Right lobe of liver (tissue), 6 donors: ENCODE measurements around the gene ZNF655. TPM values are rescaled to one million over a fixed set of nuclear protein-coding genes. Genes with fewer than 3 reads are reported as not detected.

ENCODE experiments used
- ATAC-seq, 4 donors: fragments of 200-7000 bp; cut with Tn5 transposase; one replicate each; pipeline ENCODE4 v1.9.1; 2020; ENCODE audit warnings: mild to moderate bottlenecking in 4 of 4, moderate library complexity in 4 of 4
- DNase-seq, 3 donors: peaks; one replicate each; pipeline ENCODE4 v3.0.0-alpha.2; 2020
- H3K27ac ChIP-seq, 3 donors: fragments of 200-600 bp; one replicate each; pipeline ENCODE4 v1.8.0; 2022
- H3K27me3 ChIP-seq, 2 donors: fragments of 200-600 bp; one replicate each; pipeline ENCODE4 v1.8.0; 2022
- H3K36me3 ChIP-seq, 4 donors: fragments of 200-600 bp; sonication (generic) in 1 of 4; one replicate each; pipeline versions ENCODE4 v1.5.1 to v1.8.0; 2017 to 2022; ENCODE audit warnings: control low read depth in 1 of 4
- H3K4me1 ChIP-seq, 4 donors: fragments of 200-600 bp; sonication (generic) in 1 of 4; one replicate each; pipeline versions ENCODE4 v1.5.1 to v1.8.0; 2017 to 2022; ENCODE audit warnings: control low read depth in 1 of 4
- H3K4me3 ChIP-seq, 3 donors: fragments of 200-600 bp; one replicate each; pipeline ENCODE4 v1.8.0; 2022
- H3K9me3 ChIP-seq, 4 donors: fragments of 200-600 bp; sonication (generic) in 1 of 4; one replicate each; pipeline versions ENCODE4 v1.5.1 to v1.8.0; 2017 to 2022; ENCODE audit warnings: control low read depth in 1 of 4
- POLR2A ChIP-seq: fragments of 450-650 bp; IDR thresholded peaks from one replicate; pipeline ENCODE4 v1.6.1; 2017; ENCODE audit warnings: antibody characterized with exemption, mild to moderate bottlenecking
- WGBS: methylation state at CpG from one replicate; pipeline ENCODE4 v1.1.6; 2018; ENCODE audit warnings: low coverage, low lambda C conversion rate; ENCODE audit not compliant: insufficient coverage; ENCODE audit errors: missing lambda C conversion rate; 5-methylcytosine and 5-hydroxymethylcytosine counted together
- intact Hi-C, 2 donors: fragments of 100-400 bp; cut with DNase I; formaldehyde crosslinking; loops; one replicate each; pipeline versions ENCODE4 v1.11.2 to v1.14.1; 2022
- total RNA-seq, 6 experiments: library from RNA; depleted of rRNA in 2 of 6; stranded (reverse); fragments of >200 nt in 2 of 6; fragmentation: NEBNext Ultra II Directional in 3 of 6; extraction: Animal tissue kit (Norgen Biotek cat#: 25700) in 3 of 6; gene quantifications; one replicate each; pipeline versions ENCODE4 v1.1.0 to v1.2.4, GENCODE V29; 2016 to 2023
- TF ChIP-seq, protein P1 (sequence below), 4 donors: fragments of 200-600 bp in 3 of 4; fragments of 450-650 bp in 1 of 4; IDR thresholded peaks; one replicate each; pipeline versions ENCODE4 v1.5.1 to v1.8.0; 2016 to 2022; ENCODE audit warnings: antibody characterized with exemption in 4 of 4, mild to moderate bottlenecking in 2 of 4
- donor health status: DM: no; HTN: yes; CAD: no.
- donor health status: DM: no; HTN: no; CAD: no.
- donor health status: DM: no; HTN: no; CAD: no.
- donor health status: DM: no; HTN: yes; CAD: no.
- donor health status: DM: no; HTN: yes; CAD: no.

The ZNF655 gene
- total RNA-seq, 6 experiments from 2014 or later = 21.5 to 44.4 (median 26.0) TPM

DNA sequence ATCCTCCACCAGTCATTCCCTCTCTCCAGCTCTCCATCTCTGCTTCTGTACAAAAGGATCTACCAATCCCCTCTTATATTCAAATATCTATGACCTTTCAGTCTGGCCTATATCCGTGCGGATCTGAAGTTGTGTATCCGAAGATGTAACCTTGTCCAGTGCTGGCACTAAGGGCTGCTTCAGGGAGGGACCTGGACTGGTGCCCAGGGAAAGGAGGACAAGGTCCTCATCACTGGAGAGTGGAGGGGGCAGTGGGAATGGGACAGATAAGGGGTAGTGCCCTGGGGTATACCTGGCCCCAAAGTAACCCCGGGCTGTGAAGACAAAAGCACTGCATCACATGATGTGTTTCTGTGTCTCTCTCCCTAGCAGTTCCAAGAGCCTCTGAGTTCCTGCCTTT is 41.4 kb downstream of the ZNF655 start:
- H3K9me3 ChIP-seq = no peaks in the 10 kb centered on the region
- DNase-seq (no peak), ATAC-seq (no peak)
- H3K4me3 ChIP-seq = no peak overlapping the region
- no peaks in the 10 kb centered on the region for H3K36me3 ChIP-seq
- TF ChIP-seq, protein P1, sequence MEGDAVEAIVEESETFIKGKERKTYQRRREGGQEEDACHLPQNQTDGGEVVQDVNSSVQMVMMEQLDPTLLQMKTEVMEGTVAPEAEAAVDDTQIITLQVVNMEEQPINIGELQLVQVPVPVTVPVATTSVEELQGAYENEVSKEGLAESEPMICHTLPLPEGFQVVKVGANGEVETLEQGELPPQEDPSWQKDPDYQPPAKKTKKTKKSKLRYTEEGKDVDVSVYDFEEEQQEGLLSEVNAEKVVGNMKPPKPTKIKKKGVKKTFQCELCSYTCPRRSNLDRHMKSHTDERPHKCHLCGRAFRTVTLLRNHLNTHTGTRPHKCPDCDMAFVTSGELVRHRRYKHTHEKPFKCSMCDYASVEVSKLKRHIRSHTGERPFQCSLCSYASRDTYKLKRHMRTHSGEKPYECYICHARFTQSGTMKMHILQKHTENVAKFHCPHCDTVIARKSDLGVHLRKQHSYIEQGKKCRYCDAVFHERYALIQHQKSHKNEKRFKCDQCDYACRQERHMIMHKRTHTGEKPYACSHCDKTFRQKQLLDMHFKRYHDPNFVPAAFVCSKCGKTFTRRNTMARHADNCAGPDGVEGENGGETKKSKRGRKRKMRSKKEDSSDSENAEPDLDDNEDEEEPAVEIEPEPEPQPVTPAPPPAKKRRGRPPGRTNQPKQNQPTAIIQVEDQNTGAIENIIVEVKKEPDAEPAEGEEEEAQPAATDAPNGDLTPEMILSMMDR (IDR thresholded peaks at IDR 0.05) = no peak
- no peak for TF ChIP-seq POLR2A
- WGBS = 80% methylated on average over 4 of the region's 4 CpGs
- H3K4me1 ChIP-seq = no peaks in the 10 kb centered on the region
- no peak overlapping the region for H3K27ac ChIP-seq
- H3K27me3 ChIP-seq = no peaks in the 10 kb centered on the region
- intact Hi-C loops = no loop called here

DNA sequence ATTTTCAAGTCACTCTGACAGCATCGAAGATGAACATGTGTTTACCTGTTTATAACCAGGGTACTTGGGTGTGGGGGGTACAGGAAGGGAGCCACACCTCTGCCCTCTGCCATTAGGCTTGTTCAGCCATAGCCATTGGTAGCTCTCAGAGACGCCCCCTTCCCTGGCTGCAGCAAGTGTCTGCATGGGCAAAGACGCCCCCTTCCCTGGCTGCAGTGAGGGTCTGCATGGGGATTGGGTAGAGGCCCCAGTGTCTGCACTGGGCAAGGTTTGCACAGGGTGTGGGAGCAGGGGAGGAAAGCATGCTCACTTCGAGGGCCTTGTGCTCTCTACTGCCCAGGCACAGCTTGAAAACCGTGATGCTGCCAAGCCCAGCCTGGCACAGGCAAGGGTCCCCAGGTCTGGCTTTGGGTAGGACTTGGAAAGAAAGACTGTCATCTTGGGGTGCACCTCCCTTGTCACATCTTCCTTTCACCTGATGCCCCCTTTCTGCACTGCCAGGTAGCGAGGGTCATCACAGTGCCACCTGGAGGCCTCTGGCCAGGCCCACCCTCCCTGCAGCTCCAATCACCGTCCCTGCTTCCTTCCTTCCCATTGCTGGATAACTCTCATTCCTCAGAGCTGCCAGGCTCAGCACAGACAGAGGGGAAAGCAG is 43.3 kb downstream of the ZNF655 start:
- Histone ChIP-seq H3K27ac (no peak overlapping the region), H3K27me3 (no peaks in the 10 kb centered on the region), H3K9me3 (no peaks in the 10 kb centered on the region), H3K4me1 (no peaks in the 10 kb centered on the region), H3K36me3 (no peaks in the 10 kb centered on the region), H3K4me3 (no peak overlapping the region)
- DNase-seq (no peak), ATAC-seq (no peak)
- TF ChIP-seq POLR2A = no peak
- TF ChIP-seq, protein P1 (IDR thresholded peaks at IDR 0.05) = no peak
- WGBS = 86% methylated on average over 3 of the region's 7 CpGs
- intact Hi-C loops = no loop called here

DNA sequence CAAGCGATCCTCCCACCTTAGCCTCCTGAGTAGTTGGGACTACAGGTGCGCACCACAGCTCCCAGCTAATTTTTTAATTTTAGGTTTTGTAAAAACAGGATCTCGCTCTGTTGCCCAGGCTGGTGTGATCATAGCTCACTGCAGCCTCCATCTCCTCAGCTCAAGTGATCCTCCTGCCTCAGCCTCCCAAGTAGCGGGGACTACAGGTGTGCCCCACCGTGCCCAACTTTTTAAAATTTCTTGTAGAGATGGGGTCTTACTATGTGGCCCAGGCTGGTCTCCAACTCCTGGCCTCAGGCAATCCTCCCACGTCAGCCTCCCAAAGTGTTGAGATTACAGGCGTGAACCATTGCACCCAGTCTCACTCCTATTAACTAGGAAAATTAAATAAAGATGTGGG is 47.1 kb downstream of the ZNF655 start:
- no peaks in the 10 kb centered on the region for H3K27me3 ChIP-seq
- no peak for DNase-seq
- H3K27ac ChIP-seq = no peak overlapping the region
- H3K4me3 ChIP-seq = no peak overlapping the region
- H3K36me3 ChIP-seq = no peaks in the 10 kb centered on the region
- intact Hi-C loops = no loop called here
- TF ChIP-seq, protein P1 (IDR thresholded peaks at IDR 0.05) = no peak
- TF ChIP-seq POLR2A = no peak
- no peak for ATAC-seq
- H3K9me3 ChIP-seq = no peaks in the 10 kb centered on the region
- WGBS = 84% methylated on average over 7 of the region's 7 CpGs
- no peaks in the 10 kb centered on the region for H3K4me1 ChIP-seq

DNA sequence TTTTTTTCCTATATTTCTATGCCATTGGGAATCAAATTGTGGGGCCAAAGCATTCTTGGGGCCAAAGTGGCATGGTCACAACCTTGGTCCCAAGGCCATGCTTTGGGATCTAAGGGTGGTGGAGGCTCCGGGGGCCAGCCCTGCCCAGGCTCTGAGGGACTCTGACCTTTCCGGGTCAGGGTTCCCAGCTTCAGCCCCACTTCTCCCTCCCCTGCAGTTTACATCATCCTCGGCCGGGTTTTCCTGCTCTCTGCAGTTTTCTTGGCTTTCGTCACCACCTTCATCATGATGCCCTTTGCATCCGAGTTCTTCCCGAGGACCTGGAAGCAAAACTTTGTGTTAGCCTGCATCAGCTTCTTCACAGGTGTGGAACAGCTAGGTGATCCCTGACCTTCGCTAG is 48.1 kb downstream of the ZNF655 start:
- H3K4me3 ChIP-seq = no peak overlapping the region
- no peak for ATAC-seq

More for the DNA sequence above, 48.1 kb downstream of the ZNF655 start:
- Histone ChIP-seq H3K27me3 (no peaks in the 10 kb centered on the region), H3K36me3 (no peaks in the 10 kb centered on the region), H3K27ac (no peak overlapping the region), H3K9me3 (no peaks in the 10 kb centered on the region), H3K4me1 (no peaks in the 10 kb centered on the region)
- DNase-seq = no peak
- 68% methylated on average over 8 of the region's 8 CpGs for WGBS
- intact Hi-C loops = no loop called here
- TF ChIP-seq POLR2A = no peak
- TF ChIP-seq, protein P1 (IDR thresholded peaks at IDR 0.05) = no peak
